Measurements from ENCODE around the gene RTN4RL1.

RTN4RL1 gene

GRCh38 chr17:2068031-2068518, 42.9 kb upstream of the RTN4RL1 start:
- H3K4me3 ChIP-seq (ENCODE audit: low read length) = no peak overlapping the region
- TF ChIP-seq CTCF (conservative IDR thresholded peaks at IDR 0.05; ENCODE audit: low read depth, low read length) = no peak
- DNase-seq (ENCODE audit: low read depth) = no peak

- DNase-seq (ENCODE audit: low read depth) = no peak
- no peak for TF ChIP-seq CTCF (conservative IDR thresholded peaks at IDR 0.05; ENCODE audit: low read depth, low read length)
- H3K4me3 ChIP-seq (ENCODE audit: low read length) = no peak overlapping the region
These were observed 42.5 kb upstream of the RTN4RL1 start for GRCh38 chr17:2067608-2068024.

GRCh38 chr17:2067048-2067561, 42.0 kb upstream of the RTN4RL1 start:
- no peak overlapping the region for H3K4me3 ChIP-seq (ENCODE audit: low read length)
- no peak for DNase-seq (ENCODE audit: low read depth)
- no peak for TF ChIP-seq CTCF (conservative IDR thresholded peaks at IDR 0.05; ENCODE audit: low read depth, low read length)

- no peak for TF ChIP-seq CTCF (conservative IDR thresholded peaks at IDR 0.05; ENCODE audit: low read depth, low read length)
- DNase-seq (ENCODE audit: low read depth) = no peak
- no peak overlapping the region for H3K4me3 ChIP-seq (ENCODE audit: low read length)
These were observed 40.8 kb upstream of the RTN4RL1 start for GRCh38 chr17:2065949-2066400.

GRCh38 chr17:2064980-2065785, 40.0 kb upstream of the RTN4RL1 start:
- DNase-seq (ENCODE audit: low read depth) = no peak
- TF ChIP-seq CTCF (conservative IDR thresholded peaks at IDR 0.05; ENCODE audit: low read depth, low read length) = peak; percentile 39
- H3K4me3 ChIP-seq (ENCODE audit: low read length) = no peak overlapping the region

- no peak overlapping the region for H3K4me3 ChIP-seq (ENCODE audit: low read length)
- TF ChIP-seq CTCF (conservative IDR thresholded peaks at IDR 0.05; ENCODE audit: low read depth, low read length) = no peak
- no peak for DNase-seq (ENCODE audit: low read depth)
These were observed 39.4 kb upstream of the RTN4RL1 start for GRCh38 chr17:2064520-2064971.

GRCh38 chr17:2064147-2064489, 39.0 kb upstream of the RTN4RL1 start:
- TF ChIP-seq CTCF (conservative IDR thresholded peaks at IDR 0.05; ENCODE audit: low read depth, low read length) = no peak
- no peak overlapping the region for H3K4me3 ChIP-seq (ENCODE audit: low read length)
- no peak for DNase-seq (ENCODE audit: low read depth)

All from retinal pigment epithelial cell (primary cell).